Measurements from ENCODE around the gene LYSMD1. TPM values are rescaled to one million over a fixed set of nuclear protein-coding genes. Genes with fewer than 3 reads are reported as not detected.

LYSMD1 gene
- polyA plus RNA-seq, 3 donors: 16.5 to 17.3 (median 16.7) TPM

- no peak for DNase-seq
These were observed 21.7 kb downstream of the LYSMD1 start for GRCh38 chr1:151143986-151144385.

- no peak for DNase-seq
These were observed 22.7 kb downstream of the LYSMD1 start for GRCh38 chr1:151143057-151143435.

GRCh38 chr1:151142411-151143056, 23.2 kb downstream of the LYSMD1 start:
- no peak for DNase-seq

- DNase-seq: no peak
These were observed 27.9 kb downstream of the LYSMD1 start for GRCh38 chr1:151137789-151138188.

- no peak for DNase-seq
These were observed 30.0 kb downstream of the LYSMD1 start for GRCh38 chr1:151135433-151136385.

- no peak for DNase-seq
These were observed 30.7 kb downstream of the LYSMD1 start for GRCh38 chr1:151134991-151135390.

GRCh38 chr1:151134396-151134795, 31.3 kb downstream of the LYSMD1 start:
- DNase-seq: no peak

- no peak for DNase-seq
These were observed 32.5 kb downstream of the LYSMD1 start for GRCh38 chr1:151133018-151133806.

GRCh38 chr1:151132335-151133017, 33.2 kb downstream of the LYSMD1 start:
- no peak for DNase-seq

GRCh38 chr1:151131701-151132334, 33.9 kb downstream of the LYSMD1 start:
- no peak for DNase-seq

GRCh38 chr1:151130987-151131586, 34.6 kb downstream of the LYSMD1 start:
- DNase-seq: peak; percentile 92

- no peak for DNase-seq
These were observed 36.9 kb downstream of the LYSMD1 start for GRCh38 chr1:151128800-151129199.

GRCh38 chr1:151124763-151125403, 40.8 kb downstream of the LYSMD1 start:
- DNase-seq: no peak

GRCh38 chr1:151113877-151114276, 51.8 kb downstream of the LYSMD1 start:
- DNase-seq: no peak

Other genes with a start within 250 kb of the LYSMD1 start
- 10 to 100 TPM; 69.0 to 96.6 (median 92.2) TPM for gene SETDB1, start 239.5 kb downstream of the LYSMD1 start, polyA plus RNA-seq (ENCODE audit: insufficient read length in 3 of 3)
- gene CERS2, start 191.1 kb downstream of the LYSMD1 start, polyA plus RNA-seq (ENCODE audit: insufficient read length in 3 of 3): 100 to 1,000 TPM; 300 to 329 (median 318) TPM
- gene ANXA9, start 183.6 kb downstream of the LYSMD1 start, polyA plus RNA-seq (ENCODE audit: insufficient read length in 3 of 3): 10 to 100 TPM; 12.8 to 23.1 (median 17.9) TPM
- 10 to 100 TPM; 39.6 to 57.0 (median 54.9) TPM for gene MINDY1, start 159.0 kb downstream of the LYSMD1 start, polyA plus RNA-seq (ENCODE audit: insufficient read length in 3 of 3)
- gene PRUNE1, start 157.5 kb downstream of the LYSMD1 start, polyA plus RNA-seq (ENCODE audit: insufficient read length in 3 of 3): 10 to 100 TPM; 41.9 to 45.8 (median 43.7) TPM
- gene BNIPL, start 129.3 kb downstream of the LYSMD1 start, polyA plus RNA-seq (ENCODE audit: insufficient read length in 3 of 3): 1 to 10 TPM; 1.9 to 5.9 (median 4.6) TPM
- 10 to 100 TPM; 10.2 to 14.1 (median 11.8) TPM for gene C1orf56, start 118.2 kb downstream of the LYSMD1 start, polyA plus RNA-seq (ENCODE audit: insufficient read length in 3 of 3)
- 10 to 100 TPM; 68.5 to 89.0 (median 80.4) TPM for gene CDC42SE1, start 106.3 kb downstream of the LYSMD1 start, polyA plus RNA-seq (ENCODE audit: insufficient read length in 3 of 3)
- gene MLLT11, start 105.5 kb downstream of the LYSMD1 start, polyA plus RNA-seq (ENCODE audit: insufficient read length in 3 of 3): 10 to 100 TPM; 23.9 to 24.4 (median 23.9) TPM
- 10 to 100 TPM in 2 of 3 donors, 1 to 10 TPM in 1; 9.1 to 17.5 (median 14.7) TPM for gene GABPB2, start 95.1 kb downstream of the LYSMD1 start, polyA plus RNA-seq (ENCODE audit: insufficient read length in 3 of 3)
- gene SEMA6C, start 19.3 kb downstream of the LYSMD1 start, polyA plus RNA-seq (ENCODE audit: insufficient read length in 3 of 3): 10 to 100 TPM; 27.5 to 37.6 (median 33.3) TPM
- 1 to 10 TPM; 1.2 to 2.1 (median 1.3) TPM for gene TNFAIP8L2, start 9.3 kb downstream of the LYSMD1 start, polyA plus RNA-seq (ENCODE audit: insufficient read length in 3 of 3)
- 10 to 100 TPM; 41.1 to 45.6 (median 45.2) TPM for gene SCNM1, start 242 bp upstream of the LYSMD1 start, polyA plus RNA-seq (ENCODE audit: insufficient read length in 3 of 3)
- 1 to 10 TPM; 1.1 to 2.4 (median 1.5) TPM for gene TMOD4, start 10.1 kb upstream of the LYSMD1 start, polyA plus RNA-seq (ENCODE audit: insufficient read length in 3 of 3)
- gene VPS72, start 24.3 kb upstream of the LYSMD1 start, polyA plus RNA-seq (ENCODE audit: insufficient read length in 3 of 3): 10 to 100 TPM; 72.3 to 75.9 (median 73.5) TPM
- gene PIP5K1A, start 32.6 kb upstream of the LYSMD1 start, polyA plus RNA-seq (ENCODE audit: insufficient read length in 3 of 3): 10 to 100 TPM; 61.7 to 89.4 (median 74.3) TPM
- gene PSMD4, start 88.8 kb upstream of the LYSMD1 start, polyA plus RNA-seq (ENCODE audit: insufficient read length in 3 of 3): 100 to 1,000 TPM; 166 to 188 (median 183) TPM
- 10 to 100 TPM; 25.2 to 30.0 (median 27.5) TPM for gene ZNF687, start 116.4 kb upstream of the LYSMD1 start, polyA plus RNA-seq (ENCODE audit: insufficient read length in 3 of 3)
- 10 to 100 TPM; 63.5 to 72.7 (median 70.2) TPM for gene PI4KB, start 161.5 kb upstream of the LYSMD1 start, polyA plus RNA-seq (ENCODE audit: insufficient read length in 3 of 3)
- 10 to 100 TPM; 42.7 to 47.1 (median 42.8) TPM for gene RFX5, start 181.3 kb upstream of the LYSMD1 start, polyA plus RNA-seq (ENCODE audit: insufficient read length in 3 of 3)
- gene SELENBP1, start 206.8 kb upstream of the LYSMD1 start, polyA plus RNA-seq (ENCODE audit: insufficient read length in 3 of 3): 10 to 100 TPM; 49.4 to 51.2 (median 50.7) TPM
- 100 to 1,000 TPM; 248 to 283 (median 257) TPM for gene PSMB4, start 233.7 kb upstream of the LYSMD1 start, polyA plus RNA-seq (ENCODE audit: insufficient read length in 3 of 3)

Data from renal pelvis (tissue), 4 donors.